HG03159 (cell line): ENCODE measurements around the gene TRIM72.
"Not testable (repeated sequence)": the region's sequence is repeated elsewhere in the genome, so short reads cannot be mapped to it uniquely, and the experiment has no call there.

Experiments
- ATAC-seq: cut with Tn5 transposase; IDR thresholded peaks from one replicate; pipeline ENCODE4 v1.9.1; 2021; ENCODE audit warnings: mild to moderate bottlenecking, moderate library complexity; ENCODE audit not compliant: unreplicated experiment

The TRIM72 gene

DNA sequence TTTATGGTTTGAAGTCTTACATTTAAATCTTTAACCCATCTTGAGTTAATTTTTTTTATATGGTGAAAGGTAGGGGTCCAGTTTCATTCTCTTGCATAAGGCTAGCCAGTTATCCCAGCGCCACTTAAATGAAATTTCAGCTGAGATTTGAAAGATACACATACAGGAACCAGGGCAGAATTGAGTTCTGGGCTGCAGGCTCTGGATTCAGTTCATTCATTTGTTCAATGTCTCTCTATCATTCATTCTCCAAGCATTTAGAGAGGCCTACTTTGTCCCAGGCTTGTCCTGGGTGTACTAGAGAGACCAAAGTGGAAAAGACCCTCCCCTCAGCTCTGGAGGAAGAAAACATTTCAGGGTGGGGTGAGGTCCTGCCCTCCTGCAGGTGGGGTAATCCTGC is 577 bp upstream of the TRIM72 start:
- ATAC-seq, result no peak

DNA sequence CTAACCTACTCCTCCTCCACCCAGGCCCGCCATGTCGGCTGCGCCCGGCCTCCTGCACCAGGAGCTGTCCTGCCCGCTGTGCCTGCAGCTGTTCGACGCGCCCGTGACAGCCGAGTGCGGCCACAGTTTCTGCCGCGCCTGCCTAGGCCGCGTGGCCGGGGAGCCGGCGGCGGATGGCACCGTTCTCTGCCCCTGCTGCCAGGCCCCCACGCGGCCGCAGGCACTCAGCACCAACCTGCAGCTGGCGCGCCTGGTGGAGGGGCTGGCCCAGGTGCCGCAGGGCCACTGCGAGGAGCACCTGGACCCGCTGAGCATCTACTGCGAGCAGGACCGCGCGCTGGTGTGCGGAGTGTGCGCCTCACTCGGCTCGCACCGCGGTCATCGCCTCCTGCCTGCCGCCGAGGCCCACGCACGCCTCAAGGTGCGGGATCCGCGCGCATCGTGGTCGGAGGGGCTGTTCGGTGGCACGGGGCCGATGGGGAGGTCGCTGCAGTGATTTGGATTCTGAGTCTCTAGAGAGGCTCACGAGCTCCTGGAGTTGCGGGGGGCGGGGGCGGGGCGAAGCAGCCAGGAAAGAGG is 878 bp downstream of the TRIM72 start:
- no peak for ATAC-seq

DNA sequence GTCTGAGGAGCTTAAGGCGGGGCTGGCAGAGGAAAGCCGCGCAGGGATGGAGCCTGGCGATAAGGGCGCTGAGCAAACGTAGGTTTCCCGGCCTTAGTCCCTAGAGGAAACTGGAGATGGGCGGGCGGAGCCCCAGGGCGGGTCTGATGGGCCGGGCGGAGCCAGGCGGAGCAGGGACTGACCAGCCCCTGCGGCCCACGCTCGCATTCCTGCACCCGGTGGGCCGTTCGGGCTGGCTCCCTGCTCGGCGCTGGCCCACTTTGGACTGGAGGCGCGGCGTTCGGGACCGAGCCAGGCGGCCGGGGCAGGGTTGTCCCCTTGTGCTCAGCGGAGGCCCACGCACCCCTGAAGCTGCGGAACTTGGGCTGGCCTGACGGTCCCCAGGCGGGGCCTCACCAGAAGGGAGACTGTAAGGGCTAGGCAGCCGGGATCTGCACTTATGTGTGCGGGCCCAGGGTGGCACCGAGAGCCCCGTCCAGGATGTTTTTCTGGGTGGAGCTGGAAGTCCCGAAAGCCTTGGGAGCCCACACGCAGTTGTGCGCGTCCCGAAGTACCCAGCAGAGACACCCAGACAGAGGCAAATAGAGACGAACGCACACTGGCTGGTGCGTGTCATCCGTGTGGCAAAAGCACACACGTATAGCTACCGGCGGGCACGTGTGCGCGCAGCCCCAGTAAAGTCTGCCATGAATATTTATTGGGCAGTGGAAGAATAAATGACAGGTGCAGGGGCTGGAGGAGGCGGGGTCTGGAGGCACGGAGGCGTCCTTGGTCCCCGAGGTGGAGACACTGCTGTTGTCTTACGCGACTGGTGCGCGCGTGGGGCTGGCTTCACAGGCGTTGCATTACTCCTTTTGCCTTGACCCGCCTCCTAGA is 1.6 kb downstream of the TRIM72 start:
- ATAC-seq, result no peak

DNA sequence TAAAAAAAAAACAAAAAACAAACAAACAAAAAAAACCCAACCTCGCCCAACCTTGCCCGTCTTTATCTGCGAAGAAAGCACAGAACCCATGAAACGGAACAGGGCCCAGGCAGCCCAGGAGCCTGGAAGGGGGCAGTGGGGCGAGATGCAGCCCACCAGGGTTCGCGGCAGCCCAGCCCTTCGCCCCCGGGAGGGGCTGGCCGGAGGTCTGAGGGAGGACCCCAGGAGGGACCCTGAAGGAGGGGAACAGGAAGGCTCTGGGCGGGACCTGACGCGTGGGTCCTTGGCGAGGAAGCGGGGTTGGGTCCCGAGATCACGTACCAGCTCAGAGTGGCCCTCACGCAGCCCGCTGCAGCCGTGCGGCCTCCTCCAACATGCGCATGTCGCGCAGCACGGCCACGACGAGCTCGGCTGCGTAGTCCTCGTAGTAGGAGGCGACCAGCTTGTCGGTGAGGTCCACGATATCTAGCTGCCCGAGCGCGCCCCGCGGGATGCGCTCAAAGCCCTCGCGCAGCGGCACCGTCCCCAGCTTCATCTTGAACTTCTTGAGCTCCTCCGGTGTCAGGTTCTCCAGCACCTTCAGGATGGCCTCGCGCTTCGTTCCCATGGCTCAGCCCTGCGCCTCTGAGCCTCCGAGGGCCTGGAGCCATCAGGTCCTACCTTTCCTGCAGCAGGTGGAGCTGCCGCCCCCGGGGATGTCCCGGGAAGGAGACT is 2.7 kb downstream of the TRIM72 start, which contains the start of gene PYDC1:
PYDC1 (minus strand) TSS at position 714 of the 714 bp plus-strand sequence; CDS start at position 607, 107 bp downstream.
- no peak for ATAC-seq

DNA sequence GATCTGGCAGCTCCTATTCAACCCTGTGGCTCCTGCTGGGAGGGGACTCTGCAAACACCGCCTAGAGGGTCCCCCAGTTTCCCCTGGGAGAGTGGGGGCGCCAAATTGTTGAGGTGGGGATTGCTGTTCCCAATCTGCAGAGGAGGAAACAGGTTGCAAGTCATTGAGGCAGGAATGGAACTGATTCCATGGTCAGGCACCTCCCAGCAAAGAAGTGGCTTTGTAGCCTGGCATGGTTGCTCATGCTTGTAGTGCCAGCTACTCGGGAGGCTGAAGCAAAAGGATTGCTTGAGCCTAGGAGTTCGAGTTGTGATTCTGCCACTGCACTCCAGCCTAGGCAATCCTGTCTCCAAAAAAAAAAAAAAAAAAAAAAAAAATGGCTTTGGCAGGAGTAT is 3.2 kb downstream of the TRIM72 start:
- ATAC-seq, result no peak

DNA sequence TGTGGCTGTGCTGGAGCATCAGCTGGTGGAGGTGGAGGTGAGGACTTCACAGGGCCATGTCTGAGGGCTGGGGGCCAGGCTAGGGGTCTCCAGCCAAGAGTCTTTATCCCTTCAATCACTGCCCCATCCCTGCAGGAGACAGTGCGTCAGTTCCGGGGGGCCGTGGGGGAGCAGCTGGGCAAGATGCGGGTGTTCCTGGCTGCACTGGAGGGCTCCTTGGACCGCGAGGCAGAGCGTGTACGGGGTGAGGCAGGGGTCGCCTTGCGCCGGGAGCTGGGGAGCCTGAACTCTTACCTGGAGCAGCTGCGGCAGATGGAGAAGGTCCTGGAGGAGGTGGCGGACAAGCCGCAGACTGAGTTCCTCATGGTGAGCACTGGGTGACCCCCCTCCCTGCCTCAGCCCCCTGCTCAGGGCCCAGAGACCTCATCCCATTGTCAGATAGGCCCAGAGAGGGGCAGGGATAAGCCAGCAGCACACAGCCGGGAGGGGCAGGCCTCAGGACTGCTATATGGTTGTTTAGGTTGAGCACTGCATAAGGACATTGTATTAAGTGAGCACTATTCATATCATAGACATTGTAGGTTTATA is 5.3 kb downstream of the TRIM72 start:
- ATAC-seq, result no peak

DNA sequence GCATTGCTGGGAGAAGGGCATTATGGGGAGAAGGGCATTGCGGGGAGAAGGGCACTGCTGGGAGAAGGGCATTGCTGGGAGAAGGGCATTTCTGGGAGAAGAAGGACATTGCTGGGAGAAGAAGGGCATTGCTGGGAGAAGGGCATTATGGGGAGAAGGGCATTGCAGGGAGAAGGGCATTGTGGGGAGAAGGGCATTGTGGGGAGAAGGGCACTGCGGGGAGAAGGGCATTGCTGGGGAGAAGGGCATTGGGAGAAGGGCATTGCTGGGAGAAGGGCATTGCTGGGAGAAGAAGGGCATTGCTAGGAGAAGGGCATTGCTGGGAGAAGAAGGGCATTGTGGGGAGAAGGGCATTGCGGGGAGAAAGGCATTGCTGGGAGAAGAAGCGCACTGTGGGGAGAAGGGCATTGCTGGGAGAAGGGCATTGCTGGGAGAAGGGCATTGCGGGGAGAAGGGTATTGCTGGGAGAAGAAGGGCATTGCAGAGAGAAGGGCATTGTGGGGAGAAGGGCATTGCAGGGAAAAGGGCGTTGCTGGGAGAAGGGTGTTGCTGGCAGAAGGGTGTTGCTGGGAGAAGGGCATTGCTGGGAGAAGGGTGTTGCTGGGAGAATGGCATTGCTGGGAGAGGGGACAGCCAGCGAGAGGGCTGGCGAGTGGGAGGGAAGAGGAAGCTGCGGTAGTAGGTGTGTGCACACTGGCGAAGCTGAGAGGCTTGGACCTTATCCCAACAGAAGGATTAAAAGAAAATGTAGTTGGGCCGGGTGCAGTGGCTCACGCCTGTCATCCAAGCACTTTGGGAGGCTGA is 7.6 kb downstream of the TRIM72 start:
- no peak for ATAC-seq

DNA sequence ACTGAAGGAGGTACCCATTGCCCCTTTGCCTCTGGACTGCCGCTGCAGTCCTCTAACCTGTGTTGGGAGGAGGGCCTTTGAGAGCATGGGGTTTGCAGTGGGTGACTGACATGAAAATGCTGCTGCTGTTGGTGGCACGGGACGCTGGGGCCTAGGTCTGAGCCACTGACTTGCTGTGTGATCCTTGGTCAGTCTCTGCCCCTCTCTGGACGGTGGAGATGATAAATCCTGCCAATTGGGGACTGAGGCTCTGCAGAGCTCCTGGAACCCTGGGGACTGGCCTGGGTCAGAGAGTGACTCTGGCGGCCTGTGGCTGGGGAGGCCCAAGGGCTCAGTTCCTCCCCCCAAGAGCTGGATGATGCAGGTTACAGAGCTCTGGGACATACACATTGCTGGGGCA is 9.1 kb downstream of the TRIM72 start:
- no peak for ATAC-seq

DNA sequence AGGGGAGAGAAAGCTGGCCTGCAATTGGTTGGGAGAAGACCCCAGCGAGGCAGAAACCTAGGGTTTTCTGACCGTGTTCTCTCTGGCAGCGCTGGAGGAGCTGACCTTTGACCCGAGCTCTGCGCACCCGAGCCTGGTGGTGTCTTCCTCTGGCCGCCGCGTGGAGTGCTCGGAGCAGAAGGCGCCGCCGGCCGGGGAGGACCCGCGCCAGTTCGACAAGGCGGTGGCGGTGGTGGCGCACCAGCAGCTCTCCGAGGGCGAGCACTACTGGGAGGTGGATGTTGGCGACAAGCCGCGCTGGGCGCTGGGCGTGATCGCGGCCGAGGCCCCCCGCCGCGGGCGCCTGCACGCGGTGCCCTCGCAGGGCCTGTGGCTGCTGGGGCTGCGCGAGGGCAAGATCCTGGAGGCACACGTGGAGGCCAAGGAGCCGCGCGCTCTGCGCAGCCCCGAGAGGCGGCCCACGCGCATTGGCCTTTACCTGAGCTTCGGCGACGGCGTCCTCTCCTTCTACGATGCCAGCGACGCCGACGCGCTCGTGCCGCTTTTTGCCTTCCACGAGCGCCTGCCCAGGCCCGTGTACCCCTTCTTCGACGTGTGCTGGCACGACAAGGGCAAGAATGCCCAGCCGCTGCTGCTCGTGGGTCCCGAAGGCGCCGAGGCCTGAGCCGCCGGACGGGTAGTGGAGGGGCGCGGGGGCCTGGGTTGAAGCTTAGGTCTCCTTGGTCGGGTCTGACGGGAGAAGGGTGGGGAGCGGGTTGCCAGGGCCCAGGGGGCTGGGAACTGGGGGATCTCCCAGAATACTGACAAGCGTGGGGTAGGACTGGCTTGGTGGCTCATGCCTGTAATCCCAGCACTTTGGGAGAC is 10.4 kb downstream of the TRIM72 start:
- no peak for ATAC-seq

DNA sequence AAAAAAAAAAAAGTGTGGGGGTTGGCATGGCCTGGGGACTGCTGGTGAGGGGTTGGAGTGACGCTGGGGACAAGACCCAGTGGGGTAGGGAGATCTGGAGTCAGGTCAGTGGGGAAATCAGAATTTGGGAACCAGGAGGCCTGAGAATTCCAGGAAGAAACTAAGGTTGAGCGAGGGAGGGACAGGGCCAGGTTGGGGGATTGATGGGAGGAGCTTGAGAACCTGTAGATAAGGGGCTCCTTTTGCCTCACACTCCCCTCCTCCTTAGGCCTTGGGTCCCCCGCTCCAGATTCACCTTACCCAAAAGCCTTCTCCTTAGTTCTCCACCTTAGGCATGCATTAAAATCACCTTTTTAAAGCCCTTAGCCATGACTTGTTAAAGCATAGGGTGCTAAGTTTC is 11.3 kb downstream of the TRIM72 start:
- ATAC-seq, result no peak

DNA sequence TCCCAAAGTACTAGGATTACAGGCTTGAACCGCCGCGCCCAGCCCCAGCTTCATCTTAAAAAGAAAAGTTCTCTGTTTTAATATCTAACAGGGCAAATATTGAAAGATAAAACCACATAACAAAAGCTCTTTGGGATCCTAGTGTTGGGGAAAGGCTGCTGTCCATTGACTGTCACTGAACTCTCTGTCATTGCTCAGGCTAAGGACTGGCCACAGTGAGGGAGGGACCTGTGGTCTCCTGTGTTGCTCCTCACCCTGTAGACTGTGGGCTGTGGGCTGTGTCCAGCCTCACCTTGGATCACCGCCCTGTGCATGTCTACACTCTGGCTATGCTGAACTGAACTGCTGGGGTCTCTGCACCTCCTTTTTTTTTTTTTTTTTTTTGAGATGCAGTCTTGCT is 14.3 kb downstream of the TRIM72 start:
- no peak for ATAC-seq

DNA sequence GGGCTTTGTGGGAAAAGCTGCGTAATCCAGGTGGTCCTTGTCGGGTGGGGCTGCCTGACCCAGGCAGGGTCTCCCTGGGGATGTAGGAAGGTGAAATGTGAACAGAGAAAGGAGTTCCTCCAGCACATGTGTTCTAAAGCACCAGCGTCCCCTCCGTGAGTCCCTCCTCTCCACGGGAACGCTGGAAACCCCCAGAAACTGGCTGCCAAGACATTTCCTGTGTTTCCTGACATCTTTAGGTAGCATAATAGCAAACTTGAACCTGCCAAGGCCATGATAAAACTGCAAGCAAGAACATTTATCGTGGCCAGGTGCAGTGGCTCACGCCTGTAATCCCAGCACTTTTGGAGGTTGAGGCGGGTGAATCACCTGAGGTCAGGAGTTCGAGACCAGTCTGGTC is 15.6 kb downstream of the TRIM72 start:
- ATAC-seq, result no peak

DNA sequence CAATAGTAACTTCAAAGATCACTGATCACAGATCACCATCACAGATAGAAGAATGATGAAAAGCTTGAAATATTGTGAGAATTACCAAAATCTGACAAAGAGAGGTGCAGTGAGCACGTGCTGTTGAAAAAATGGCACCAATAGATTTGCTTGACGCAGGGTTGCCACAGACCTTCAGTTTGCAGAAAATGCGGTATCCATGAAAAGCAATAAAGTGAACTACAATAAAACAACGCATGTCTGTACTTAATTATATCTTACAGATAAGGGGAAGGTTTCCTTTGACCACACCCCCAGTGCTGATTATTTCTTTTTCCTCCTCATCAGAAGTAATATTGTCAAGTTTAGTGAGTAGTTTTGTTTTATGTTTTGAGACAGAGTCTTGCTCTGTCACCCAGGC is 24.1 kb downstream of the TRIM72 start:
- no peak for ATAC-seq

DNA sequence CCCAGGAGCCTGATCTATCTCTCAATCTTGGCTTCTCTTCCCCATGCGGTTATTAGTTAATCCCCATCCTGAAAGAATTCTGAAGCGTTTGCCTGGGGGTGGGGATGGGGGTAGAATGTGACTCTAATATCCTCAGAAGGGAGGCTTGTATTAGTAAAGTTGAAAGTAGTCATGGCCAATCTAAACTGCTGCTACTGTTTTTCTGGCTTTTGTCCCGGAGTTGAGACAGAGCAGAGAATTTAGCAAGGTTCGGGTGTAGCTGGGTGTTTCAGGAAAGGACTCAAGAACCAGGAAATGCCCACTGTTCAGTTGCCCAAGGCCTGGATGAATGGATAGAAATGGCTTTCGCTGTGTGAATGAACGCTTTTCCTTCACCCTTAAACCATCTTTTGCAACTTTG is 28.3 kb downstream of the TRIM72 start:
- ATAC-seq, result no peak

DNA sequence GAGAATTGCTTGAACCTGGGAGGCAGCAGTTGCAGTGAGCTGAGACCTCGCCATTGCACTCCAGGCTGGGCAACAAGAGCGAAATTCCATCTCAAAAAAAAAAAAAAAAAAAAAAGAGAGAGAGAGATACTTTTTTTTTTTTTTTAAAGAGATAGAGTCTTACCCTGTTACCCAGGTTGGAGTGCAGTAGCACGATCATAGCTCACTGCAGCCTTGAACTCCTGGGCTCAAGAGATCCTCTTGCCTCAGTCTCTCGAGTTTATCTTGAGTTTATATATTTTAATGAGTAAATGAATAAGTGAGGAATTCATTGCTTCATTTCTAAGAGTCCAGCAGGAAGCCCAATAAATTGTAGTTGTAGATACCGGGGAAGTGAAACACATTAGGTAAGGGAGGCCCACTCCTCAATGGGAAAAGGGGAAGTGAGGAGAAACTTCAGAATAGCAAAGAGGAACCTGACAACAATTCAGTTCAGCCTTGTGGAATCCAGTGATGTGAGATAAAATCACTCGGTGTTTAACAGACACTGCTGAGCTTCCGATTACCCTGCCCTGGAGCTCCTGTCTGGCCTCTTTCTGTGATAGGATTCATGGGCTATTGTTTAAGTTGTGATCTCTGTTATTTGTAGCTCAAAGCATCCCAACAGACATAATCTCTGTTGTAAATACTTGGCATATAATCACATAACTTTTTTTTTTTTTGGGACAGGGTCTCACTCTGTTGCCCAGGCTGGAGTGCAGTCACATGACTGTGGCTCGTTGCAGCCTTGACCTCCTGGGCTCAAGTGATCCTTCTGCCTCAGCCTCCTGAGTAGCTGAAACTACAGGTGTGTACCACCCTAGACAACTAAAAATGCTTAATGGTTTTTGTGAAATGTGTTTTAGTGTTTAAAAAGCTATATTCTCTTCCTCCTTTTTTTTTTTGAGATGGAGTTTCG is 30.1 kb downstream of the TRIM72 start:
- peak; percentile 56 for ATAC-seq

DNA sequence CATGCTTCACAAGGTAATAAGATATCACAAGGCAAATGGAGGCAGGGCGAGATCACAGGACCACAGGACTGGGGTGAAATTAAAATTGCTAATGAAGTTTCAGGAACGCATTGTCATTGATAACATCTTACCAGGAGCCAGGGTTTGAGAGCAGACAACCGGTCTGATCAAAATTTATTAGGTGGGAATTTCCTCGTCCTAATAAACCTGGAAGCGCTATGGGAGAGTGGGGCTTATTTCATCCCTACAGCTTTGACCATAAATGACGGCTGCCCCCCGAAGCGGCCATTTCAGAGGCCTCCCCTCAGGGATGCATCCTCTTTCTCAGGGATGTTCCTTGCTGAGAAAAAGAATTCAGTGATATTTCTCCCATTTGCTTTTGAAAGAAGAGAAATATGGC is 31.7 kb downstream of the TRIM72 start:
- ATAC-seq, result not testable (repeated sequence)

DNA sequence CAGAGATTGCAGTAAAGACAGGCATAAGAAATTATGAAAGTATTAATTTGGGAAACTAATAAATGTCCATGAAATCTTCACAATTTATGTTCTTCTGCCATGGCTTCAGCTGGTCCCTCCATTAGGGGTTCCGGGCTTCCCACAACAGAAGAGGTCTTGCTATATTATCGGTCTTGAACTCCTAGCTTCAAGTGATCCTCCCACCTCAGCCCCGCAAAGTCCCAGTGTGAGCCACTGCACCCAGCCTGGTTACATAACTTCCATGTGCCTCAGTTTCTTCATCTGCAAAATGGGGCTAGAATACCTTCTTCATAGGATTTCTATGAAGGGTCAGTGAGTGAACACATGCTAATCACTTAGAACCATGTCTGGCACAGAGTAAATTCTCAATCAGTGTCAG is 32.4 kb downstream of the TRIM72 start:
- ATAC-seq, result no peak

DNA sequence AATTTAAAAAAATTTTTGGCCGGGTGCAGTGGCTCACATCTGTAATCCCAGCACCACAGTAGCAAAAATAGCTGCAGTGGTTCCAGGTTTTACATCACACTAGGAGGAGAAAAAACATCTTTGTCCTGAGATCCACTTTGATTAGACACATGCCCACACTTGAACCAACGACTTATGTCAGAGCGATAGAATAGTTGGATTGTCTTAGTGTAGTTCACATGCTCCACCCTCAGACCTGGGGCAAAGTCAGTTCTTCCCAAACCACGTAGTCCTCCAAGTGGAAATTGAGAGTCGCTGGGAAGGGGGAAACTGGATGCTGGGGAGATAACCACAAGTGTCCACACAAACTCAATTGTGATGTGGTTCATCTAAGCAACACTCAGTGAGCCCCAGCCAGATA is 34.4 kb downstream of the TRIM72 start:
- no peak for ATAC-seq
